NCI-H2029 treated with DMSO at 0.1 percent for 48 hours (cell line): ENCODE results near the gene NTRK2.

Source experiments
- DNase-seq: peaks from one replicate; lab custom pipeline; 2025; lab: John Stamatoyannopoulos, UW

The NTRK2 gene

DNA sequence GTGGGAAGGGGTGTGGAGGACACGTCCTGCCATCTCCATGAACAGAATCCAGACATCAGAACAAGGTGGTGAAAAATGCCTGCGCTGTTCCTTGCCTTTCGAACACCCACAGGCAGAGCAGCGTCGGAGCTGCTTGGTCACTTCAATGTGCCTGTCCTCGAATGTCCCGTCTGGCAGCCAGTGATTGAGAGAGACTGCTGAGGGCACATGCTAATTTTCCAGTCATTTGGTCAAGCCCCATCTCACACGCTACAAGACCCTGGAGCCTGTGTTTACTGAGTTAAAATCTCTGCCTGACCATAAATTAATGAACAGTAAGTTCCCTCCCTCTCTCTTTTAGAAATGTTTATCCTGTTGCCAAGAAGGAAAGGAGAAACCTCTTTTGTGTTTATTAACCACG is 149.3 kb downstream of the NTRK2 start:
- DNase-seq, result no peak

DNA sequence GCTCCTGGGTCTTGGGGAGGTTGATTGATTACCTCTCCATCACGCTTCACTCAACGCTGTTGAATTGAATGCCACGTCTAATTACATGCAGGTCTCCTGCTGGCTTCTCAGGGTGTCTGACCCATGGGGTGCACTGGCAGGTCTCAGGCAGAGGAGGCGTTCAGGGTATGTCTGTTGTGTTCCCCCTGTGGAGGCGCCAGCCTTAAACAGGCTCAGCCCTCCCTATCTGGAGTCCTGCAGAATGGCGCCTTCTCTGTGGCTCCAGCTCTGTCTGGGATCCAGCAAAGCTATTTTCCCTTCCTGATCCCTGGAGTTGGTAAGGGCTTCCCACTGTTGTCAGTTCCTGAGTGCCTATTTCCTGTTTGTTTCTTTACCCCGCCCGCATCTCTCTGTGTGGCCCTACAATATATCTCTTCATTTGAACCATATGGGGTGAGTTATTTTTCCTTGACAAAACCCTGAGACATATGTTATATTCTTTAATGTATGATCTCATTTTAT is 150.0 kb downstream of the NTRK2 start:
- DNase-seq, result no peak

DNA sequence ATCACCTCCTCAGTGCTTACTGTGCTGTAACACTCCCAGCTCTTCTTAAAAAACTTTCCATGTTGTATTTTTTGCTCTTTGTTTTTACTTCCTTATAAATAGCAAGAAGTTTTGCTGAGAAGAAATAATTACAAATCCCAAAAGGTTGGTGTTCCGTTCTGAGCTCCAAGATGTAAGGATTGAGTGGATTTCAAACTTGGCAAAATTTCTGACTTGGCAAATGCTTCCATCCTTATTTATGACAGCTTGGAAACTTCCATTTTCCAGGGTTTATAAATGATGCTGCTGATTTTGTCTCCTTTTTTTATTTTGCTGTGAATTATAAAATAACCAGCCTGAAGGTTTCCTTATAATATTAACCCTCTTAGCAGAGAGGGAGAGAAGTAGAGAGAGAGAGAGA is 151.9 kb downstream of the NTRK2 start:
- DNase-seq, result no peak

DNA sequence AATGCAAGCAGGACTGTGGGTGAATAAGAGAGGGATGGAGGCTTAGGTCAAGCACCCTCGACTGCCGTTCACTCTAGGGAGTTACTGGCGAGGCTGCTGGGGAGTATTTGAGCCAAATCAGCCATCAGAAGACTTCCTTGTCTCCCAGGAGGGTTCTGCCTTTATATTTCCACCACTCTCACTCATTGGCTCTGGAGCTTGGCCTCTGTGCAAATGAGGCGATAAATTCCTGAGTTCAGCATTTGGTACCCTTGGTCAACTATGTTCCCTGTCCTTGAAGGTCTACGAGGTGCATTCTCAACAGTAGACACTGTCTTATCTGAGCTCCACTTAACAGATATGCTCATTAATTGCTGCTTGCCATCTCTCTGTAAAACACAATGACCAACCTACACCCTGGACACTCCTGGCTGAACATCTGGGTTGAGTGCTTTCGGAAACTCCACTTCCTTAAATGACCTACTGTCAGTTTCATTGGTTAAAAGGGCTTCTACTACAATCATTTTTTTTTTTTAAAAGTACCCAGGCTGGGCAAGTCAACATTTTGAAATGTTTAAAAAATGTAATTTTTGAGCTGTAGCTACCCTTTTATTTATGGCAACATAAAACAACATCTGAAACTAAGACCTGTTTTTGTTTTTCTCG is 153.2 kb downstream of the NTRK2 start:
- DNase-seq, result no peak

DNA sequence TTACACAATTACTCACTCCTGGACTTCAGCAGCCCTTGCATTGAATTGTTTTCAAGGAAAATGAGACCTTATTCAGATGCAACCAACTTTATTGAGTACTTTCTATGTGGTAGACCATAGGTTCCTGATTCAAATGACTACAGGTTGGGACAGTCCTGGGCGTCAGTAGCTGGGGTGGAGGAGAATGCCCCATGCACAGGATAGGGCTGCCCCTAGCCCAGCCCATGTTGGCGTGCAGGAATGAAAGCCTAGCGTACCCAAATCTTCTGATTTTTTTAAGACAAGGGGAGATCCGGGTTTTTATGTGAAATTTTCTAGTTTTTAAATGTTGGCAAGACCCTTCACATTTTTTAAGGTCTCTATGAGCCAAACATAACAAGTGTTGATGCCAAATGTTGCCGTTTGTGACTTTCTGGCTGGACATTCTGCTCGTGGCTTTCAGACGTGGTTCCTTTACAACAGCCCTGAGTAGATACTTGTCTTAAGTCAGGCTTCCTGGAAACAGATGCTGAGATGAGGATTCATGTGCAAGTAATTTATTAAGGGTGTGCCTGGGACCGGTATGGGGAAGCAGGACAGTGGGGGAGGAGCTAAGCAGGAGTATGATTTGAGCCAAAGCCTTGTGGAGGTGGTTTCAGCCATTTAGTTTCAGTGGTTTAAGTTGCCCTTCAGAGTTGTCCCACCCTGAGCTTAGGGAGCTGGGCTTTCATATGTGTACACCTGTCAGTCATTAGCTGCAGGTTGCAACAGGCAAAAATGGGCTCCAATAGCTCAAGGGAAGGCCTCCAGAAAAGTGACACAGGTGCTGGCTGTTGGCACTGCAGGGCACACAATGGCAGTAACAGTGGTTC is 154.1 kb downstream of the NTRK2 start:
- DNase-seq, result no peak

DNA sequence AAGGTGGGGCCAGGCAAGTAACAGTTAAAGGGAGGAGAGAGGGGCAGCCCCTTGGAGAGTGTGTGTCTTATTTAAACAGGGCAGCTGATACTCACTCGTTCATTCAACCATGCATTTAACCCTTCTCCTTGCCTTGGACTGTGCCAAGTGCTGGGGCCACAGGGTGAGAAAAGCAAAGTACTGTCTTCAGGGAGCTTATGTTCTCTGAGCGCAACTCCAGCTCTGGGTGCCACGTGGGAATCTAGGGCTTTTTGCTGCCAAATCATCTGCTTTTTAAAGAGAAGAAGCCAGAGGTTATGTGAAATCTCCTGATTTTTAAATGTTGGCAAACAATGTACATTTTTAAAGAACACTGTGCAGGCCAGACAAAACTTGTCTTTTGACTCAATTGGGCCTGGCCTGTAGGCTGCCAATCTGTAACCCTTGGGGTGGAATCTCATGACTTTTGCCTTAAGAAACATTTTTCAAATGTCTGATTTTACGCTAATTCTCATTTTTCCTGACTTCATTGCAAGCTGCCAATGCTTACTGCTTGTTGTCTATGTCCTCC is 157.8 kb downstream of the NTRK2 start:
- no peak for DNase-seq

DNA sequence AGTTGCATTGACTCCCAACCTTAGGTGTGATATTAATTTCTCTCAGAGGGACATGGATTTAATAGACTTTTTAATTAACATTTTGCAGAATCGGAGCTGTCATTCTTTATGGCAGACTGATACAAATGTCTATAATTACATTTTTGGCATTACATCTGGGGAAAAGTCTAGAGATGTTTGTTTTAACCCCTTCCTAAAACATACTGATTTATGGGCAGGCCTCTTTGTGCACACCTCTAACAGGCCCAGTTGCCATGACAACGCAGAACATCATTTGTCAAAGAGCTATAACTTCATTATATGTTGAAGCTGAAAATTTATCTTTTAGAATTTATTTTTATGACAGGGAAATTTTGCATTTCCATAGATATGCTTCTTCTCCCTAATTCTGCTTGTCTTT is 158.5 kb downstream of the NTRK2 start:
- DNase-seq, result no peak

DNA sequence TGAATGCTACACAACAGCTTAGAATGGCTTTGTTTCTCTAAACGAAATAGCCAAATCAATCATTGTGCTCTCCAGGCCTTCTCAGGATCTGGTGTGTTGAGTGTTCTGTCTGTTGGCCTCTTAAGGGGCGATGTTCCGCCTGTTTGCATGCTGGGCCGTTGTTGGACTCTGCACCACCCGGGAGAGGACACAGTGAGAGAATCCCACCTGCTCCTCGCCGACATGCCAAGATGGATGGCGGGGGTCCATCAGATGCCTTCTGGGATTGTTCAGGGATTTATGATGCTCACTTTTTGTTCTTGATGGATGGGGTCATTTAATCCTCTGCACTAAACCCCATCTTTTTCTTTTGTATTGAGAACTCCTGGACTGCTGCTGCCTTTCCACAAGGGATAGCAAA is 159.9 kb downstream of the NTRK2 start:
- DNase-seq, result no peak

DNA sequence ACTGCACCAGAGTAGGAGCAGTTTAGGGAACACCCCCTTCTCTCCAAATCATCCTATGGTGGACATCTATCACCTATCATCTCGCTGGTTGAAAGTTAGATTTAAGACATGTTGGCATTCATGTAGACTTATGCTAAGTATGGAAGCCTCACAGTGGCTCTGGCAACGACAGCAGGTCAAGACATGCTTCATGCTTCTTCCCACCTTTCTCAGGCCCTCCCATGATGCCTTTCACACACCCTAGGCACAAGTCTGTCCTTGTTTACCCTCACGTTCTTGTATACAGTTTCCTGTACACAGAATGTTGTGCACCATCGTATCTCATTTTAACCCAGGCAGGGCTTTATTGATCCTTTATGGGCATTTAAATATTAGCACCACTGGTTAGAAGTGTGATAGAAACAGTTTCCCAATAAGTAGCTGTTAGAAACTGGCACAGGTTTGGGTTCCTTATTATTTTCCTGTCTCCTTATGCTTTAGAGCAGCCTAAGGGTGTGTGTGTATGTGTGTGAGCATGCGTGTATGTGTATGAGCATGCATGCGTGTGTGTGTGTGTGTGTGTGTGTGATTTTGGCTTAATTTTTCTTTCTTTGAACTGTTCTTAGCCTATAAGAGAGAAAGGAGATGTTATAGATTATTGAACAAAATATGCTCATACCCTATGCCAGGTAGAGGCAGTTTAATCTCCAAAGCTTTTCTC is 160.6 kb downstream of the NTRK2 start:
- DNase-seq, result no peak

DNA sequence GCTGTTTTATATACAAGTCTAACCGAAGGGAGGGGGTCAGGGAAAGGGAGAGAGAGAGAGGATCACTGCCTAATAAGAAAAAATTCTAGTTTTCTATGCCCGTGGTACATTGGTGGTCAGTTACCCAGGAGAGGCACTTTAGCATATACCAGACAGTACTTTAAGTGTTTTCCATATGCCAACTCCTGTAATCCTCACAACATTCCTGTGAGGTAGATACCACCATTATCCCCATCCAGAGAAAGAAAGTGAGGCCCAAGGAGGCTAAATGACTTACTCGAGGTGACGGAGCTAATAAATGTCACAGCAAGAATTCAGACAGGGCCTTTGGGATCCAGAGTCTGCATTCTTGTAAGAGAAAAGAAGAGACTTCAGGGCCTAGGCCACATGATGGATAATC is 161.8 kb downstream of the NTRK2 start:
- DNase-seq, result no peak

DNA sequence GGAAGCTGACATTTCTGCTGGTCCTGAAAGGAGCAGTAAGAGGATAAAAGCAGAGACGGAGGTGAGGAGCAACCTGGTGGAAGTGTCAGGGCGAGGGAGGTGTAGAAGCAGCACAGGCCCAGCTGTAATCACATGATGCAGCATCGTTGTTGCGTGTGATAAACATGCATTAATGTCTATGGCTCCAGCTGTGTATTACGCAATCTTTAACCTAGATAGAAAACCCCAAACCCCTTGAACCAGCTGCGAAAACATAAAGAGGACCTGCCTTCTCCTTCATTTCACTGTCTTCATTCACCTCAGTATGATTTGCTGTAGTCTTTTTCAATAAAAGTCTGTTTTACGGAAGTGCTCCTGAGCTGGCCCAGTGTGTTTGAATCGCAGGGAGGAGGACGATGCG is 162.9 kb downstream of the NTRK2 start:
- no peak for DNase-seq

DNA sequence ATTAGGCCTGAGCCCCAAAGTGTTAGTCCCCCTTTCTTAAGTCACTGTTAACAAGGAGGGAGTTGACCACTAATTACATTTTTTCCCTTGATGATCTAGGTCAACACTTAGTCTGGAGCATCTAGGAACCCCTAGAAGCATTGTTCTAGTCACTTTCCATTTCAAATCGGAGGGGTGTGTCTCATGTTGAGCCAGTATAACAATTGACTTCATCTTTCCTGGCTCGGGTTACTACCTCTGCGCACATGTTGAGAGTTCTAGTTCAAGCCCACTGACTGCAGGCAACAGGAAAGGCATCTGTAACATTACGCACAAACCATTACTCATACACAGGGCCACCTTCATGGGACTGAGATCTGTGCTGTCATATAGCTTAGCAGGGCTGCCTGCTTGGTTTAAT is 164.9 kb downstream of the NTRK2 start:
- no peak for DNase-seq

DNA sequence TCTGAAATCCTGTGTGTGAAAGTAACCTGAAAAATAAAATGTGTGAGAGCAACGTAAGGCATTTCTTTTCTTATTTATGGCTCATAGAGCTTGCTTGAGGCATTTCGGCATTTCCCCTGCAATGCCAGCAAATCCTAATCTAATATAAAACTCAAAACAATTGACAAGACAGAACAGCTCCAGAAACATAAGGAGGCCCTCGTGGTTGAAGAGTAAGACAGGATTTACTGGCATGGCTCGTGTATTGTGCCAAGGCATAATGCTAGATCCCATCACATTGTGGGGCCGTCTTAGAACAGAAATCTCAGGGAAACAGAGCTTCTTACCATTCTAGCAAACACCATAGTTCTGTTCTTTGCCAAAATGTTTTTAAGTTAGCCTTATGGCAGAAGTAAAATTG is 166.2 kb downstream of the NTRK2 start:
- DNase-seq, result no peak

DNA sequence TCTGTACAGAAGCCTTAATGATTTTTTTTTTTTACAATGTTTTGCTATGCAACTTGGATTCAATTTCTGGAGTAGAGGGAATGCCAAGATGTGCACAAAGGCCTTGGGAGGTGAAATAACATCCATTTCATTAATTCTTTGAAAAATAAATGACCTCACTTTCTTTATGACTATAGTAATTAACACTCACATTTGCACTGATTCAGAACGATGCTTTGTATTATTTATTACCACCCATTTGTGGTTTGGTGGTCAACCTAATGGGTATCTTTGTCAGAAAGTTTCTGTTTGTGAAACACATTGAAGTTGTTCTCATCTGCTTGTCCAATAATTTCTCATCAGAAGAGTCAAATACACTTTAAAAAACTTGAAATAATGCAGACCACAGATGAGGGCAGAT is 169.3 kb downstream of the NTRK2 start:
- no peak for DNase-seq

DNA sequence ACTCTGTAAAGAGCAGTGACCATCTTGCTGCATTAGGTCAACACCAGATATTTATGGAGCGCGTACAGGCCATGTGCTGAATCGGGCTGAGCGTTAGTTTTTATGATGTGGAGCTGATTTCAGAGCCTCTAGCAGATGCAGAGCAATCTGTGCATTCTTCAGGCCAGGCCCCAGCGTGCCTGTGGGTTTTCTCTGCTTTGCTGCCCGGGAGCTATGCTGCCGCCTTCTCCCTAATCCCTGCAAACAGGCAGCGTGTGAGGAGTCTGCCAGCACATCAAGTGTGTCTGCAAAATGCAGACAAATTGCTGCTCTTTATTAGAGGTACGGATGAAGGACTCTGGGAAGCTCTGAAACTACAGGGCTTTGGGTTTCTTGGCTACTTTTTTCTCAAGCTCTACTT is 170.0 kb downstream of the NTRK2 start:
- DNase-seq, result no peak

DNA sequence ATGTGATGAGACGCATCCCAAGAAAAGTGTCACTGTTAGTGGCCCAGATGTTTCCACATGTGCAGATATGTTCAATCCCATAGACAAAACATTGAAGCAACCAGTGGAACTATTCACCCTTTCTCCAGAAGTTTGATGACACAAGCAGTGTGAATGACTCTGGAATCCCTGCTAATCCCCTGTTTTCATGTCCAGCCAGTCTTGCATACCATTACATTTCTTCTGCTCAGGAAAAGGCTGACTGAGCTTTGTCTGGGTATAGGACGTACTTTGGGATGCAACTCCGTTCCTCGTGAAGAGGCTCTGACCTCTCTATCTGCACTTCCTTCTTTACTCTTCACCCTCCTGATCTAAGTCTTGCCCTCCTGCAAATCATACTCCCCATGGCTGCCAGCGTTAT is 172.4 kb downstream of the NTRK2 start:
- no peak for DNase-seq

DNA sequence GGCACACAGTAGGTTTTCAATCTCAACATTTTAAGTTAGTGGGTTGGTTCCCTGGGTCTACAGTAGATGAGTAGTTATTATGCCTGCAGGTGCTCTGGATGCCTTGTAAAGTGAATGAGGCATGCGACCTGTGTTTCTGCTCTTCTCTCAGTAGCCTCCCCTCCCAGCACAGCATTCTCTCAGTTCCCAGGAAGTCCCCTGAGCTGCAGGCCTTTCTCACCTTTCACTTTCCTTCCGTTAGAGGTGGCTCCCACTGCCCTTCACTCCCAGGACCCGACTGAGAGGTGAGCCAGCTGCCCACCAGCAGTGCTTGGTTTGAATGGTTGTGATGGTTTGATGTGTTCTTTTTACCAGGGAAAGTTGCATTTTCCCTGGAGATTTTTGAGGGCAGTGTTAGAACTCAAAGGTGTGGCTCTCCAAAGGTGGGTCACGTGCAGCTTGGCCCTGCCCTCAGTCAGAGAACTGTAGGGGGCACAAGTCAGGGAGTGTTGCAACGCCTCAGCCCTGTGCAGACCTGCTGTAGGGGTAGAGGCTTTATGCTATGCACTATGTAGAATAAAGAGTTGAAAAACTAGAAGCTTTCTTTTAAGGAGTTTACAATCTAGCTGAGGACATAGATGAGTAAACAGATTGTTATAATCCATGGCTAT is 173.8 kb downstream of the NTRK2 start:
- no peak for DNase-seq

DNA sequence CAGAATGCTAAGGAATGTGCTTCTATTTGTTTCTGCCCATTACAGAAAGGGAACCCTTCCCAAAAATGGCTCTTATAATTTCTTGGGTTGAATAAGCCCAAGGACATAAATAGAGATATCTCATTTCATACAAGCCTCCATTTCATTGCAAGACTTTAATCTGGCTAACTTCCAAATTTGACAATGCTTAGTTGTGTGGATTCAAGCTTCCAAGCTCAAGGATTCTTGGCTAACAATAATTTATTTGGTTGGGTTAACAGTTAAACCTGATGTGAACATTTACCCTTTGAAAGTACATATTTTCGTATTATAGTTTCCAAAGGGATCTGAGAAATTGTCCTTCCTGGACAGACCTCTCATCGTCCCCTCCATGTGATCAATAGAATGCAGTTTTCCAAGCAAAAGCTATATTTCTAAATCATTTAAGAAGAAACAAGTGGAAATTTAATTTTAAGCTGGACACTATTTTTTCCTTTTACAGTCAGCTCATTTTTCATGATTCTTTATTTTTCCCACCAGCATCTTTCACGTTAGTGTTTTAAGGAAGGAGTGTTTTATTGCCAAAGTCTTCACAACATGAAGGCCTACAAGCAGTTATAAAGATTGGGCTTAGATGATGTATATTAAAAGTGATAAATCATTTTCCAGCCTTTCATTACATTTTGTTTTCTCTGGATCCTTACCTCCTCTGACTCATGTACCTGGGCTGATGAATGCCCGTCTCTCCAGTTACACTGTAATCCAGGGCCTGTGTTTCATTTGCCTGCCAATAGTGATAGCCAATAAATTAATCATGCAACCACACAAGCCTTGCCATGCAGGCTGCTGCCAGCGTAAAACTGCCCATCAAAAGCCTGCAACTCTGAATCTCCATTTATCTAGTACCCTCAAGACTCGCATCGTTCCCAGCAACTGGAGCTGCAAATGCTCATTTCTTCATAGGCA is 176.7 kb downstream of the NTRK2 start:
- DNase-seq, result no peak

DNA sequence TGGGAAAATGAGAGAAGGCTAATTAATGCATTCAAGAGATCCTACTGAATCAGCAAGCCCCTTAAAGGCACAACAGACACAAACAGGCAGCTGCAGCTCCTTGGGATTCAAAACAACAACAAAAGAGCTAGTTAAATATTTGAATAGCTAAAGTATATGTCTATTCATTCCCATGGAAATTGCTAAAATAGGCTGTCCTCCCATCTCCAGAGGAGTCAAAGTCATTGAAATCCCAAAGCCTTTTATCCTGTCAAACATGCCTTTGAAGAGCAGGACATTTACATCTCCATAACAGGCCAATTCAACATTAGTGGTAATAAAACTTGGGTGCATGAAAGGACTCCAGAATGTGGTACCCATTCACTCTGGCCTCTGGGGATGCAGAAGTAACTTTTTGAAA is 177.4 kb downstream of the NTRK2 start:
- no peak for DNase-seq

DNA sequence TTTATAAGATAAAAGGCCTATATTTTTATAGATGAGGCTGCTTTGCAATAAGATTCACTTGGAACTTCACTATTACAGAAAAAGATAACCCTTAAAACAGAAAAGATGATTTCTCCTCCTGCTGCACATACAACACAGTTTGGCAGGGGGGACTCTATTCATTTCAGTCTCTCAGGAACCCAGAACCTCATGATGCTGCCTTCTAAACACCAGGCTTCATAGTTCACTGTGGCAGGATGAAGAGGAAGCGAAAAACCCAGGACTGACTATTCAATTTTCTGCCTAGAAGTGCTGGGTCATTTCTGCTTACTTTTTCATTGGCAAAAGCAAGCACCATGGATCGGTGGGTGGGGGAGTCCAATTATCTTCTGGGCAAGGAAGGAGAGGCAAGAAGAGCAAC is 179.5 kb downstream of the NTRK2 start:
- DNase-seq, result no peak

DNA sequence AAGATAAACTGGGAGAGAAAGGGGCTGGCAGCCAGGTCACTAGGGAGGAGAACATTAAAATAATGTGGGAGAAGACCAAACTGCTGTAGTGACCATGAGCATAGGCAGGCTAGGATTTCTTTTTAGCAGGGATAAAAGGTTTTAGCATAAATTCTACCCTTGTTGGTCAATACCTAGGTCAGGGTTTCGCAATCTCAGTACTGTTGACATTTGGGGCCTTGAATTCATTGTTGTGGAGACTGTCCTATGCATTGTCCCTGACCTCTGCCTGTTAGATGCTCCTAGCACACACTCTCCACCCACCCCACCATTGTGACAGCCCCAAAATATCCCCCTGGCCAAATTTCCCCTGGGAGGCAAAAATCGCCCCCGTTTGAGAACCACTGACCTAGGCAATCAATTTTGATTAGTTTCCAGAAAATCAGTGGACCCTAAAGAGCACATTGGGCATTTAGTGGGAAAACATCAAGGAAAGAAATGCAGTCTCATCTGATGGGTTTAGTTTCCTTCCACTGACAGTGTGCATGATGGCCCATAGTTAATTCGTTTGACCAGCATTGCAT is 181.4 kb downstream of the NTRK2 start:
- no peak for DNase-seq
